Endothelial cell of umbilical vein (primary cell): Measurements from ENCODE around the gene PPP4R3B. TPM values are rescaled to one million over a fixed set of nuclear protein-coding genes. Genes with fewer than 3 reads are reported as not detected.

Experiments used
- BruUV-seq: library from RNA; stranded (reverse); fragments of 400-500 nt; replicated peaks from 2 replicates; lab custom pipeline; 2021; lab: Mats Ljungman, UMichigan
- CTCF ChIA-PET: fragments of 300-600, 350-600 bp; sonication (Branson Sonifier 250); formaldehyde crosslinking; loops from one replicate; lab custom pipeline; 2021; ENCODE audit warnings: antibody characterized with exemption, inconsistent platforms; lab: Charles Lee
- POLR2A ChIA-PET: fragments of 300-600, 350-600 bp; sonication (Branson Sonifier 250); formaldehyde crosslinking; loops from one replicate; lab custom pipeline; 2021; ENCODE audit warnings: antibody characterized with exemption, inconsistent platforms; lab: Charles Lee
- DNase-seq: peaks from one replicate; pipeline ENCODE4 v3.0.0-alpha.2; 2011; ENCODE audit warnings: low read depth, low spot score
- FAIRE-seq: peaks from 2 replicates; lab custom pipeline; 2011; peaks lifted over from hg19 to GRCh38; lab: Jason Lieb, UNC
- H2AFZ ChIP-seq: 2 replicates; pipeline ENCODE4 v1.6.0; 2012; ENCODE audit warnings: low read depth, low read length, control low read depth, inconsistent platforms
- H3K27ac ChIP-seq: 2 replicates; pipeline ENCODE4 v1.5.1; 2011; ENCODE audit warnings: low read depth, mild to moderate bottlenecking, control low read depth, low read length, moderate library complexity; ENCODE audit not compliant: insufficient read depth
- H3K27me3 ChIP-seq, 2 experiments: 2 replicates each; pipeline versions ENCODE4 v1.6.0 to v1.6.1; 2011; ENCODE audit warnings: low read length in 2 of 2, mixed read lengths in 1 of 2; ENCODE audit not compliant: control insufficient read depth in 2 of 2, insufficient read depth in 2 of 2
- H3K36me3 ChIP-seq, 2 experiments: 2 replicates in 1 of 2; 3 replicates in 1 of 2; pipeline ENCODE4 v1.5.1; 2011; ENCODE audit warnings: low read length in 2 of 2, mild to moderate bottlenecking in 1 of 2, moderate library complexity in 1 of 2; ENCODE audit not compliant: control insufficient read depth in 2 of 2, insufficient read depth in 2 of 2; ENCODE audit errors: extremely low read depth in 1 of 2
- H3K4me1 ChIP-seq: 3 replicates; pipeline ENCODE4 v1.5.1; 2011; ENCODE audit warnings: mild to moderate bottlenecking, low read length; ENCODE audit not compliant: control insufficient read depth, insufficient read depth; ENCODE audit errors: extremely low read depth
- H3K4me2 ChIP-seq: 2 replicates; pipeline ENCODE4 v1.6.1; 2011; ENCODE audit warnings: low read length, control low read depth, mixed read lengths; ENCODE audit not compliant: insufficient read depth
- H3K4me3 ChIP-seq, 3 experiments: fragments of 200-600 bp in 1 of 3; sonication (generic), shearing (Covaris generic) in 1 of 3; replicated peaks in 1 of 3; 2 replicates each; pipeline ENCODE4 v1.5.1; 2011 to 2016; ENCODE audit warnings: control low read depth in 3 of 3, low read length in 3 of 3, mild to moderate bottlenecking in 2 of 3, inconsistent platforms in 1 of 3, low read depth in 1 of 3, moderate library complexity in 1 of 3; ENCODE audit not compliant: insufficient read depth in 1 of 3
- H3K79me2 ChIP-seq: 2 replicates; pipeline ENCODE4 v1.6.0; 2012; ENCODE audit warnings: low read length, inconsistent platforms; ENCODE audit not compliant: control insufficient read depth, insufficient read depth
- H3K9ac ChIP-seq: replicated peaks from 2 replicates; pipeline ENCODE3; 2011; ENCODE audit warnings: low read length, control low read depth; ENCODE audit not compliant: insufficient read depth; ENCODE audit errors: extremely low read depth
- H3K9me1 ChIP-seq: replicated peaks from 3 replicates; pipeline ENCODE4 v1.6.0; 2011; ENCODE audit warnings: mild to moderate bottlenecking, low read length; ENCODE audit not compliant: control insufficient read depth, insufficient read depth; ENCODE audit errors: extremely low read depth
- H3K9me3 ChIP-seq: replicated peaks from 2 replicates; pipeline ENCODE4 v1.5.1; 2012; ENCODE audit warnings: low read length, inconsistent platforms; ENCODE audit not compliant: control insufficient read depth, insufficient read depth
- H4K20me1 ChIP-seq: replicated peaks from 2 replicates; pipeline ENCODE3; 2011; ENCODE audit warnings: mild to moderate bottlenecking, low read length; ENCODE audit not compliant: control insufficient read depth, insufficient read depth; ENCODE audit errors: extremely low read depth
- EZH2 ChIP-seq: IDR thresholded peaks from 2 replicates; pipeline ENCODE4 v1.6.1; 2012; ENCODE audit warnings: borderline replicate concordance, low read depth, mild to moderate bottlenecking, moderate library complexity, low read length, inconsistent platforms; ENCODE audit not compliant: severe bottlenecking
- FOS ChIP-seq: IDR thresholded peaks from 2 replicates; pipeline ENCODE4 v1.6.1; 2011; ENCODE audit warnings: mild to moderate bottlenecking, low read length, moderate library complexity, borderline replicate concordance; ENCODE audit not compliant: insufficient read depth
- GATA2 ChIP-seq: IDR thresholded peaks from 2 replicates; pipeline ENCODE4 v1.7.0; 2011; ENCODE audit warnings: low read depth, mild to moderate bottlenecking, moderate library complexity, mixed read lengths, low read length; ENCODE audit not compliant: insufficient read length, insufficient read depth
- JUN ChIP-seq: IDR thresholded peaks from 2 replicates; pipeline ENCODE4 v1.6.1; 2011; ENCODE audit warnings: borderline replicate concordance, low read depth; ENCODE audit not compliant: insufficient read length, insufficient read depth
- MYC ChIP-seq: IDR thresholded peaks from one replicate; pipeline ENCODE4 v1.6.1; 2011; ENCODE audit warnings: mild to moderate bottlenecking, low read depth, low read length
- POLR2A ChIP-seq: IDR thresholded peaks from 2 replicates; pipeline ENCODE4 v1.6.1; 2012; ENCODE audit warnings: low read depth, mild to moderate bottlenecking, control low read depth, low read length
- POLR2AphosphoS5 ChIP-seq: IDR thresholded peaks from 2 replicates; pipeline ENCODE4 v1.6.1; 2012; ENCODE audit warnings: low read depth, mild to moderate bottlenecking, control low read depth, low read length, moderate library complexity; ENCODE audit not compliant: insufficient read depth
- dilution Hi-C: fragments of 300-500 bp; cut with MboI; formaldehyde crosslinking; loops from one replicate; pipeline ENCODE4 v1.15.0; 2019; ENCODE audit warnings: low sequenced_read_pairs; ENCODE audit not compliant: extremely low pct_ligation_motif_present
- intact Hi-C: fragments of 100-400 bp; cut with micrococcal nuclease; formaldehyde crosslinking; loops from one replicate; pipeline ENCODE4 v1.10.0; 2022
- polyA plus RNA-seq, 4 experiments: library from polyadenylated mRNA; depleted of rRNA in 3 of 4; stranded (reverse) in 3 of 4; unstranded in 1 of 4; fragments of >200 nt; gene quantifications; 2 replicates each; pipeline versions ENCODE4 v1.2.1 to v1.2.3, GENCODE V29; 2011 to 2012; ENCODE audit warnings: missing spikeins in 1 of 4
- total RNA-seq: library from RNA; stranded (reverse); gene quantifications from 2 replicates; pipeline ENCODE4 v1.2.3, GENCODE V29; 2021
- TF ChIP-seq, protein P1 (sequence below), 2 donors: IDR thresholded peaks; 1 replicate in 1 of 2; 2 replicates in 1 of 2; pipeline ENCODE4 v1.5.1; 2011; ENCODE audit warnings: low read length in 2 of 2, mild to moderate bottlenecking in 2 of 2, moderate library complexity in 2 of 2, control low read depth in 1 of 2, inconsistent platforms in 1 of 2, low read depth in 1 of 2; ENCODE audit not compliant: insufficient read depth in 1 of 2; ENCODE audit errors: extremely low read depth in 1 of 2
- TF ChIP-seq, protein P2 (sequence below): IDR thresholded peaks from 2 replicates; pipeline ENCODE4 v1.6.1; 2011; ENCODE audit not compliant: insufficient read depth, insufficient read length

The PPP4R3B gene
- total and polyA plus RNA-seq, 2 donors (not counting 3 experiments of a cell fraction or from before 2014, with no cell fraction given), result 11.2 to 51.5 TPM

DNA sequence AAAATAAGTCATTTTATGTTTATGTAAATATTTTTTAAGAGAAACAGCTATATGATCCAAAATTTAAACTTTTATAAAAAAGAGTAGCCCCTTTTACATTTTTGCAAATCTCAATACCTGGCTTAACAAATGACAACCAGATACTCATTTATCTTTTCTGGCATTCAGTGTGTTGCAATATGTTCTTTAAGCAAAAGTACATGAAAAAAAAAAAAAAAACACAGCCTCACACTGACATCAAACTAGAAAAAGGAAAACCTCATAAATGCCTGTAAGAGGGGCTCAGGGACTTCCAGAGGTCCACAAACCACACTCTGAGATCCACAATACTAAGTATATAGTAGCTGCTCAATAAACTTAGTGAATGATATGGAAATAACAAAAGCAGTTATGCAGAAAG lies 21.9 kb downstream of the PPP4R3B start:
- Histone ChIP-seq H3K4me2 (no peak overlapping the region), H3K27me3 (no peaks in the 10 kb centered on the region), H3K4me3 (no peak overlapping the region), H3K9me3 (no peaks in the 10 kb centered on the region), H3K36me3 (peaks cover 2 to 4% of the 10 kb centered on the region in 2 experiments), H3K27ac (no peak overlapping the region), H3K4me1 (no peaks in the 10 kb centered on the region), H3K79me2 (peaks cover 14% of the 10 kb centered on the region), H3K9me1 (no peaks in the 10 kb centered on the region), H4K20me1 (peaks cover 2% of the 10 kb centered on the region), H2AFZ (no peak overlapping the region), H3K9ac (no peak overlapping the region)
- no peak for FAIRE-seq
- intact Hi-C loops (no loop called here), dilution Hi-C loops (no loop called here)
- CTCF ChIA-PET, result no interaction called here
- no TSS peak for BruUV-seq
- DNase-seq, result no peak
- TF ChIP-seq GATA2 (no peak), EZH2 (no peak), MYC (no peak), FOS (no peak), POLR2A (no peak), JUN (no peak), POLR2AphosphoS5 (no peak)
- TF ChIP-seq, protein P1, sequence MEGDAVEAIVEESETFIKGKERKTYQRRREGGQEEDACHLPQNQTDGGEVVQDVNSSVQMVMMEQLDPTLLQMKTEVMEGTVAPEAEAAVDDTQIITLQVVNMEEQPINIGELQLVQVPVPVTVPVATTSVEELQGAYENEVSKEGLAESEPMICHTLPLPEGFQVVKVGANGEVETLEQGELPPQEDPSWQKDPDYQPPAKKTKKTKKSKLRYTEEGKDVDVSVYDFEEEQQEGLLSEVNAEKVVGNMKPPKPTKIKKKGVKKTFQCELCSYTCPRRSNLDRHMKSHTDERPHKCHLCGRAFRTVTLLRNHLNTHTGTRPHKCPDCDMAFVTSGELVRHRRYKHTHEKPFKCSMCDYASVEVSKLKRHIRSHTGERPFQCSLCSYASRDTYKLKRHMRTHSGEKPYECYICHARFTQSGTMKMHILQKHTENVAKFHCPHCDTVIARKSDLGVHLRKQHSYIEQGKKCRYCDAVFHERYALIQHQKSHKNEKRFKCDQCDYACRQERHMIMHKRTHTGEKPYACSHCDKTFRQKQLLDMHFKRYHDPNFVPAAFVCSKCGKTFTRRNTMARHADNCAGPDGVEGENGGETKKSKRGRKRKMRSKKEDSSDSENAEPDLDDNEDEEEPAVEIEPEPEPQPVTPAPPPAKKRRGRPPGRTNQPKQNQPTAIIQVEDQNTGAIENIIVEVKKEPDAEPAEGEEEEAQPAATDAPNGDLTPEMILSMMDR (IDR thresholded peaks at IDR 0.05; ENCODE audit: extremely low read depth in 1 of 2, insufficient read depth in 1 of 2, low read depth in 1 of 2, low read length in 2 of 2), result no peak
- TF ChIP-seq, protein P2, sequence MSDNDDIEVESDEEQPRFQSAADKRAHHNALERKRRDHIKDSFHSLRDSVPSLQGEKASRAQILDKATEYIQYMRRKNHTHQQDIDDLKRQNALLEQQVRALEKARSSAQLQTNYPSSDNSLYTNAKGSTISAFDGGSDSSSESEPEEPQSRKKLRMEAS, result no peak
- POLR2A ChIA-PET, result no interaction called here
